ENCODE measurements around the gene ZFAND6. TPM values are rescaled to one million over a fixed set of nuclear protein-coding genes. Genes with fewer than 3 reads are reported as not detected.

The ZFAND6 gene
- total RNA-seq, 1 experiment from 2014 or later = 89.7 TPM

- Histone ChIP-seq H3K4ac (ENCODE audit: low read depth, low read length) (no peak overlapping the region), H2BK120ac (ENCODE audit: low read depth, low read length, poor library complexity, severe bottlenecking) (no peak overlapping the region), H4K5ac (ENCODE audit: insufficient read length, low read depth, low read length) (no peak overlapping the region), H3K18ac (ENCODE audit: insufficient read length, low read depth, low read length) (no peak overlapping the region), H3K23me2 (ENCODE audit: insufficient read length, low read depth, low read length, poor library complexity, severe bottlenecking) (no peaks in the 10 kb centered on the region), H2BK20ac (ENCODE audit: low read depth, low read length, poor library complexity, severe bottlenecking) (no peak overlapping the region), H4K8ac (replicated peaks; ENCODE audit: insufficient read length, low read depth, low read length) (no peak overlapping the region), H4K20me1 (ENCODE audit: control insufficient read depth, insufficient read depth, insufficient read length) (no peaks in the 10 kb centered on the region), H3K79me2 (ENCODE audit: insufficient read depth, low read length) (no peaks in the 10 kb centered on the region), H3K14ac (ENCODE audit: insufficient read depth, low read length) (no peak overlapping the region), H4K91ac (ENCODE audit: insufficient read length, low read depth, low read length) (no peak overlapping the region), H3T11ph (ENCODE audit: low read length) (no peak overlapping the region), H3K4me1 (ENCODE audit: insufficient read depth, low read length) (no peaks in the 10 kb centered on the region), H3K9ac (ENCODE audit: extremely low read depth, insufficient read length, low read length) (no peak overlapping the region), H3K27ac (ENCODE audit: insufficient read length, low read depth, low read length) (no peak overlapping the region), H3K56ac (ENCODE audit: insufficient read length, low read depth, low read length) (no peak overlapping the region), H2BK15ac (ENCODE audit: low read depth, low read length) (no peak overlapping the region), H3K23ac (ENCODE audit: insufficient read length, low read depth, low read length) (no peak overlapping the region), H2BK5ac (ENCODE audit: insufficient read length, low read length) (no peak overlapping the region), H3K27me3 (ENCODE audit: insufficient read depth, low read length) (no peaks in the 10 kb centered on the region), H2BK12ac (ENCODE audit: insufficient read length, low read depth, low read length) (no peak overlapping the region), H3K4me2 (ENCODE audit: insufficient read depth, insufficient read length, low read length) (no peak overlapping the region), H3K9me3 (ENCODE audit: control insufficient read depth, low read depth, low read length) (no peaks in the 10 kb centered on the region), H3K79me1 (ENCODE audit: insufficient read depth, low read depth, low read length, poor library complexity, severe bottlenecking) (no peaks in the 10 kb centered on the region), H2AK5ac (ENCODE audit: insufficient read length, low read length) (no peak overlapping the region), H2AFZ (ENCODE audit: low read length) (no peak overlapping the region)
- H3K36me3 Mint-ChIP-seq (ENCODE audit: insufficient read depth in 1 of 3, low read depth in 3 of 3) = peaks cover 13 to 23% (median 16%) of the 10 kb centered on the region in 3 experiments; a peak in 5 of 7 replicates
- H3K27ac Mint-ChIP-seq = no peak overlapping the region
- no CpG with 5 or more reads among the region's 1 CpG for WGBS (ENCODE audit: extremely low coverage, insufficient read length, low lambda C conversion rate)
- DNase-seq = no peak
- H3K9me3 Mint-ChIP-seq = no peaks in the 10 kb centered on the region
- no peak for TF ChIP-seq CTCF (conservative IDR thresholded peaks at IDR 0.05)
- H3K27me3 Mint-ChIP-seq (ENCODE audit: low read depth) = no peaks in the 10 kb centered on the region
- no peak overlapping the region for H3K4me3 Mint-ChIP-seq
- peaks cover 14% of the 10 kb centered on the region in 2 experiments for H3K4me1 Mint-ChIP-seq
These were observed 127.1 kb downstream of the ZFAND6 start for GRCh38 chr15:80186597-80186996.

Other genes with a start within 250 kb of the ZFAND6 start
- gene MTHFS, start 162.7 kb upstream of the ZFAND6 start, total RNA-seq (2021) = 36.9 and 39.9 TPM in 2 replicates
- gene BCL2A1, start 88.5 kb upstream of the ZFAND6 start, total RNA-seq (2021) = not detected in 2 replicates
- 21.5 and 21.7 TPM in 2 replicates for gene FAH, start 93.3 kb downstream of the ZFAND6 start, total RNA-seq (2021)
- gene CTXND1, start 192.5 kb downstream of the ZFAND6 start, total RNA-seq (2021) = not detected in 2 replicates

Measured in H9 (cell line).